SK-N-SH (cell line): ENCODE measurements around the gene GRIPAP1. TPM values are rescaled to one million over a fixed set of nuclear protein-coding genes. Genes with fewer than 3 reads are reported as not detected.

Experiments
- CTCF ChIA-PET: fragments of 300-600, 350-600 bp; formaldehyde crosslinking; extraction: SDS; loops from one replicate; lab custom pipeline; 2021; lab: Yijun Ruan, JAX
- POLR2A ChIA-PET: fragments of 350-600 bp; sonication (Branson Sonifier 250); formaldehyde crosslinking; extraction: SDS; loops from one replicate; lab custom pipeline; 2020; ENCODE audit warnings: antibody characterized with exemption, inconsistent platforms; lab: Yijun Ruan, JAX
- DNase-seq: peaks from one replicate; pipeline ENCODE4 v3.0.0; 2012
- H2AFZ ChIP-seq: fragments of 200-600 bp; sonication (generic); 2 replicates; pipeline ENCODE4 v1.8.1; 2016; ENCODE audit warnings: antibody characterized with exemption, mild to moderate bottlenecking, low read depth
- H3F3A ChIP-seq: fragments of 200-600 bp; sonication (generic); replicated peaks from 2 replicates; pipeline ENCODE3; 2016; ENCODE audit warnings: antibody characterized with exemption, mild to moderate bottlenecking; ENCODE audit not compliant: insufficient read depth
- H3K27ac ChIP-seq, 2 experiments: fragments of 200-500 bp in 1 of 2; fragments of 200-600 bp in 1 of 2; sonication (Bioruptor generic) in 1 of 2; sonication (generic), shearing (Covaris generic) in 1 of 2; 2 replicates each; pipeline versions ENCODE4 v1.5.1 to v1.6.1; 2014 to 2016; ENCODE audit warnings: low read depth in 2 of 2, inconsistent platforms in 1 of 2, low read length in 1 of 2, mild to moderate bottlenecking in 1 of 2, mixed read lengths in 1 of 2
- H3K27me3 ChIP-seq: fragments of 200-600 bp; sonication (generic), shearing (Covaris generic); 2 replicates; pipeline ENCODE4 v1.6.1; 2016; ENCODE audit warnings: mixed run types; ENCODE audit not compliant: insufficient read depth
- H3K36me3 ChIP-seq, 2 experiments: fragments of 200-500 bp in 1 of 2; fragments of 200-600 bp in 1 of 2; sonication (Bioruptor generic) in 1 of 2; sonication (generic) in 1 of 2; replicated peaks in 1 of 2; 2 replicates each; pipeline versions ENCODE3 to v1.5.1; 2014 to 2016; ENCODE audit warnings: low read length in 1 of 2, mild to moderate bottlenecking in 1 of 2; ENCODE audit not compliant: insufficient read depth in 2 of 2, control insufficient read depth in 1 of 2
- H3K4me1 ChIP-seq, 2 experiments: fragments of 200-500 bp in 1 of 2; fragments of 200-600 bp in 1 of 2; sonication (Bioruptor generic) in 1 of 2; sonication (generic), shearing (Covaris generic) in 1 of 2; 2 replicates each; pipeline versions ENCODE4 v1.5.1 to v1.6.1; 2014 to 2016; ENCODE audit warnings: low read depth in 1 of 2, low read length in 1 of 2, mixed run types in 1 of 2; ENCODE audit not compliant: insufficient read depth in 2 of 2, control insufficient read depth in 1 of 2
- H3K4me2 ChIP-seq: fragments of 200-600 bp; sonication (generic), shearing (Covaris generic); 2 replicates; pipeline ENCODE4 v1.6.1; 2017; ENCODE audit warnings: mixed run types
- H3K4me3 ChIP-seq, 2 experiments: fragments of 200-500 bp in 1 of 2; fragments of 200-600 bp in 1 of 2; sonication (Bioruptor generic) in 1 of 2; sonication (generic), shearing (Covaris generic) in 1 of 2; 2 replicates each; pipeline versions ENCODE4 v1.5.1 to v1.8.1; 2014 to 2016; ENCODE audit warnings: low read depth in 2 of 2, inconsistent platforms in 1 of 2, low read length in 1 of 2, mild to moderate bottlenecking in 1 of 2, mixed read lengths in 1 of 2, moderate library complexity in 1 of 2
- H3K79me2 ChIP-seq: fragments of 200-600 bp; sonication (generic); 2 replicates; pipeline ENCODE4 v1.8.1; 2017; ENCODE audit warnings: mild to moderate bottlenecking; ENCODE audit not compliant: insufficient read depth
- H3K9ac ChIP-seq: fragments of 200-600 bp; sonication (generic); 2 replicates; pipeline ENCODE4 v1.6.1; 2017; ENCODE audit warnings: mixed run types
- H3K9me2 ChIP-seq: fragments of 200-600 bp; sonication (generic); 2 replicates; pipeline ENCODE4 v1.6.1; 2017; ENCODE audit warnings: mixed run types
- H3K9me3 ChIP-seq: fragments of 200-600 bp; sonication (generic); 2 replicates; pipeline ENCODE4 v1.6.1; 2017; ENCODE audit warnings: mixed run types, mild to moderate bottlenecking, moderate library complexity
- H4K20me1 ChIP-seq: fragments of 200-600 bp; sonication (generic); 2 replicates; pipeline ENCODE4 v1.6.1; 2017; ENCODE audit warnings: mild to moderate bottlenecking, mixed run types; ENCODE audit not compliant: insufficient read depth
- EP300 ChIP-seq, 2 experiments: IDR thresholded peaks; 2 replicates each; pipeline versions ENCODE4 v1.4.0 to v1.6.1; 2012; ENCODE audit warnings: borderline replicate concordance in 1 of 2, low read depth in 1 of 2, low read length in 1 of 2
- EZH2phosphoT487 ChIP-seq: fragments of 200-600 bp; sonication (generic); IDR thresholded peaks from 2 replicates; pipeline ENCODE4 v1.6.1; 2017; ENCODE audit warnings: low read depth, mixed run types, mild to moderate bottlenecking, antibody characterized with exemption, moderate library complexity, borderline replicate concordance
- GATA2 ChIP-seq: sonication (generic); formaldehyde crosslinking; IDR thresholded peaks from 2 replicates; pipeline ENCODE4 v1.5.0; 2020; ENCODE audit warnings: mild to moderate bottlenecking, missing genetic modification reagents
- JUND ChIP-seq: IDR thresholded peaks from 2 replicates; pipeline ENCODE4 v1.4.0; 2012
- MXI1 ChIP-seq: IDR thresholded peaks from 2 replicates; pipeline ENCODE4 v1.6.1; 2012; ENCODE audit warnings: mild to moderate bottlenecking, low read depth, low read length, improper control_type of control experiment
- RCOR1 ChIP-seq: fragments of 150-350 bp; IDR thresholded peaks from 2 replicates; pipeline ENCODE4 v1.6.1; 2017; ENCODE audit warnings: antibody characterized with exemption, low read length
- RFX5 ChIP-seq: IDR thresholded peaks from 2 replicates; pipeline ENCODE4 v1.6.1; 2012; ENCODE audit warnings: mild to moderate bottlenecking, improper control_type of control experiment, low read length
- WGBS: methylation state at CpG from one replicate; pipeline ENCODE4 v1.1.6; 2017; ENCODE audit warnings: low lambda C conversion rate; 5-methylcytosine and 5-hydroxymethylcytosine counted together
- polyA plus RNA-seq, 3 experiments: library from polyadenylated mRNA; depleted of rRNA; stranded (reverse); fragments of >200 nt; gene quantifications; 2 replicates each; pipeline ENCODE4 v1.2.3, GENCODE V29; 2012
- small RNA-seq, 7 experiments: library from RNA; depleted of rRNA; stranded (forward); fragments of <200 nt; gene quantifications; one replicate each; pipeline ENCODE3, GENCODE V24; 2012

GRIPAP1 gene
- polyA plus RNA-seq, 1 of the 3 experiments (the other 2 are of a cell fraction): 63.6 TPM

GRCh38 chrX:48924270-48924669, 77.8 kb downstream of the GRIPAP1 start (continued):
- TF ChIP-seq EZH2phosphoT487 (no peak), GATA2 (no peak), RCOR1 (no peak), MXI1 (no peak)

GRCh38 chrX:48923771-48924170, 78.3 kb downstream of the GRIPAP1 start:
- Histone ChIP-seq H3K4me1 (peaks cover 5 to 13% of the 10 kb centered on the region in 2 experiments; a peak in 2 of 4 replicates), H3K9me2 (no peaks in the 10 kb centered on the region), H3K27me3 (no peaks in the 10 kb centered on the region), H3K27ac (no peak overlapping the region), H4K20me1 (0 out of 2 replicates have a peak, but pooled peaks cover 9% of the 10 kb centered on the region), H3K9me3 (no peaks in the 10 kb centered on the region), H3K4me2 (no peak overlapping the region), H3K36me3 (peaks cover 6 to 56% of the 10 kb centered on the region in 2 experiments), H3F3A (peaks cover 12% of the 10 kb centered on the region), H3K9ac (no peak overlapping the region), H2AFZ (no peak overlapping the region), H3K4me3 (no peak overlapping the region), H3K79me2 (no peaks in the 10 kb centered on the region)
- TF ChIP-seq JUND (no peak), RFX5 (no peak), EP300 (IDR thresholded peaks at IDR 0.05; ENCODE audit: borderline replicate concordance in 1 of 2, low read depth in 1 of 2, low read length in 1 of 2) (no peak), EZH2phosphoT487 (no peak)
- ChIA-PET POLR2A (no interaction called here), CTCF (no interaction called here)
- no peak for DNase-seq
- 96% methylated on average over 8 of the region's 13 CpGs for WGBS

Small RNAs within 50 kb of the gene (small RNA-seq; reads per million reads assigned to genes)
- gene RNU6-722P: 0 to 0.20 (median 0) reads per million in 7 experiments

Other genes starting within 250 kb of the GRIPAP1 start
- not detected in 2 replicates for gene GLOD5, start 240.5 kb downstream of the GRIPAP1 start, polyA plus RNA-seq (2012; rRNA removed)
- gene GATA1, start 215.7 kb downstream of the GRIPAP1 start, polyA plus RNA-seq (2012; rRNA removed): not detected in 2 replicates
- gene HDAC6, start 200.2 kb downstream of the GRIPAP1 start, polyA plus RNA-seq (2012; rRNA removed): 34.0 and 48.9 TPM in 2 replicates
- gene ERAS, start 175.8 kb downstream of the GRIPAP1 start, polyA plus RNA-seq (2012; rRNA removed): 0.03 and 0.06 TPM in 2 replicates
- 24.8 and 35.0 TPM in 2 replicates for gene PCSK1N, start 166.7 kb downstream of the GRIPAP1 start, polyA plus RNA-seq (2012; rRNA removed)
- 81.0 and 87.0 TPM in 2 replicates for gene TIMM17B, start 104.5 kb downstream of the GRIPAP1 start, polyA plus RNA-seq (2012; rRNA removed)
- 67.2 and 113 TPM in 2 replicates for gene PQBP1, start 104.3 kb downstream of the GRIPAP1 start, polyA plus RNA-seq (2012; rRNA removed)
- 71.3 and 79.3 TPM in 2 replicates for gene SLC35A2, start 90.6 kb downstream of the GRIPAP1 start, polyA plus RNA-seq (2012; rRNA removed)
- 12.3 and 14.5 TPM in 2 replicates for gene PIM2, start 83.2 kb downstream of the GRIPAP1 start, polyA plus RNA-seq (2012; rRNA removed)
- gene OTUD5, start 44.7 kb downstream of the GRIPAP1 start, polyA plus RNA-seq (2012; rRNA removed): 90.4 and 97.0 TPM in 2 replicates
- 0.99 and 1.2 TPM in 2 replicates for gene KCND1, start 30.4 kb downstream of the GRIPAP1 start, polyA plus RNA-seq (2012; rRNA removed)
- gene TFE3, start 41.1 kb upstream of the GRIPAP1 start, polyA plus RNA-seq (2012; rRNA removed): 14.0 and 14.6 TPM in 2 replicates
- gene CCDC120, start 56.7 kb upstream of the GRIPAP1 start, polyA plus RNA-seq (2012; rRNA removed): 1.6 and 2.1 TPM in 2 replicates
- 67.6 and 91.9 TPM in 2 replicates for gene PRAF2, start 71.7 kb upstream of the GRIPAP1 start, polyA plus RNA-seq (2012; rRNA removed)
- gene WDR45, start 77.6 kb upstream of the GRIPAP1 start, polyA plus RNA-seq (2012; rRNA removed): 108 and 129 TPM in 2 replicates
- gene GPKOW, start 121.5 kb upstream of the GRIPAP1 start, polyA plus RNA-seq (2012; rRNA removed): 33.6 and 36.7 TPM in 2 replicates
- 0.78 and 1.1 TPM in 2 replicates for gene MAGIX, start 160.5 kb upstream of the GRIPAP1 start, polyA plus RNA-seq (2012; rRNA removed)
- gene PLP2, start 169.6 kb upstream of the GRIPAP1 start, polyA plus RNA-seq (2012; rRNA removed): 95.7 and 146 TPM in 2 replicates
- gene PRICKLE3, start 184.1 kb upstream of the GRIPAP1 start, polyA plus RNA-seq (2012; rRNA removed): 0.07 TPM in 1 of 2 replicates, not detected in the other
- 0.76 and 0.93 TPM in 2 replicates for gene SYP, start 197.9 kb upstream of the GRIPAP1 start, polyA plus RNA-seq (2012; rRNA removed)
- not detected in 2 replicates for gene CACNA1F, start 231.1 kb upstream of the GRIPAP1 start, polyA plus RNA-seq (2012; rRNA removed)
- 7.5 TPM in 2 replicates for gene CCDC22, start 233.2 kb upstream of the GRIPAP1 start, polyA plus RNA-seq (2012; rRNA removed)